Thyroid gland (tissue), 4 donors: ENCODE results near the gene MOB2.

Source experiments
- POLR2A ChIP-seq, 2 donors: fragments of 450-650 bp; IDR thresholded peaks; one replicate each; pipeline ENCODE4 v1.6.1; 2017; ENCODE audit warnings: antibody characterized with exemption in 2 of 2, mild to moderate bottlenecking in 2 of 2, moderate library complexity in 1 of 2
- TF ChIP-seq, protein P1 (sequence below), 6 experiments: fragments of 200-600 bp in 3 of 6; fragments of 450-650 bp in 3 of 6; sonication (generic) in 3 of 6; IDR thresholded peaks; one replicate each; pipeline ENCODE4 v1.5.1; 2016 to 2019; ENCODE audit warnings: antibody characterized with exemption in 6 of 6, mild to moderate bottlenecking in 2 of 6, inconsistent platforms in 1 of 6, moderate library complexity in 1 of 6

DNA sequence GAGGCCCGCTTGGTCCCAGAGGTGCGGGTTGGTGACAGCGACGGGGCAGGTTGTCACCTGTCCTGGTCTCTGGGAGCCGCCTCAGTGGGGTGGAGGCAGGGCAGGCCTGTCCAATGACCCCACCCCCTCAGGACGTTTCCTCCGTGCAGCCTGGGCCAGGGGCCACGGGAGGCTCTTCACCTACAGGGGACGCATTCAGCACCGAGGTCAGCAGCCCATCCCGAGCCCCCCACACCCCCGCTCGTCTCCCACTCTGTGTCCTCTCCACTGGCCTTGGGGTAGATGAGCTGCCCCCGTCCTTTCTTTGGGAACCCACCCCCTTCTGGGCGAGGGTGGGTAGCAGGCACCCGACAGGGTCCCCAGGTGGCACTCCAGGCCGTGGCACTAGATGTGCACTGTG, 61.1 kb downstream of the MOB2 start:
- TF ChIP-seq, protein P1, sequence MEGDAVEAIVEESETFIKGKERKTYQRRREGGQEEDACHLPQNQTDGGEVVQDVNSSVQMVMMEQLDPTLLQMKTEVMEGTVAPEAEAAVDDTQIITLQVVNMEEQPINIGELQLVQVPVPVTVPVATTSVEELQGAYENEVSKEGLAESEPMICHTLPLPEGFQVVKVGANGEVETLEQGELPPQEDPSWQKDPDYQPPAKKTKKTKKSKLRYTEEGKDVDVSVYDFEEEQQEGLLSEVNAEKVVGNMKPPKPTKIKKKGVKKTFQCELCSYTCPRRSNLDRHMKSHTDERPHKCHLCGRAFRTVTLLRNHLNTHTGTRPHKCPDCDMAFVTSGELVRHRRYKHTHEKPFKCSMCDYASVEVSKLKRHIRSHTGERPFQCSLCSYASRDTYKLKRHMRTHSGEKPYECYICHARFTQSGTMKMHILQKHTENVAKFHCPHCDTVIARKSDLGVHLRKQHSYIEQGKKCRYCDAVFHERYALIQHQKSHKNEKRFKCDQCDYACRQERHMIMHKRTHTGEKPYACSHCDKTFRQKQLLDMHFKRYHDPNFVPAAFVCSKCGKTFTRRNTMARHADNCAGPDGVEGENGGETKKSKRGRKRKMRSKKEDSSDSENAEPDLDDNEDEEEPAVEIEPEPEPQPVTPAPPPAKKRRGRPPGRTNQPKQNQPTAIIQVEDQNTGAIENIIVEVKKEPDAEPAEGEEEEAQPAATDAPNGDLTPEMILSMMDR (IDR thresholded peaks at IDR 0.05) = no peak
- TF ChIP-seq POLR2A (IDR thresholded peaks at IDR 0.05) = no peak
